ENCODE data around the gene KLHL17. TPM values are rescaled to one million over a fixed set of nuclear protein-coding genes. Genes with fewer than 3 reads are reported as not detected.

The KLHL17 gene
- total RNA-seq (ENCODE audit: low replicate concordance): 2.8 and 5.0 TPM in 2 replicates

DNA sequence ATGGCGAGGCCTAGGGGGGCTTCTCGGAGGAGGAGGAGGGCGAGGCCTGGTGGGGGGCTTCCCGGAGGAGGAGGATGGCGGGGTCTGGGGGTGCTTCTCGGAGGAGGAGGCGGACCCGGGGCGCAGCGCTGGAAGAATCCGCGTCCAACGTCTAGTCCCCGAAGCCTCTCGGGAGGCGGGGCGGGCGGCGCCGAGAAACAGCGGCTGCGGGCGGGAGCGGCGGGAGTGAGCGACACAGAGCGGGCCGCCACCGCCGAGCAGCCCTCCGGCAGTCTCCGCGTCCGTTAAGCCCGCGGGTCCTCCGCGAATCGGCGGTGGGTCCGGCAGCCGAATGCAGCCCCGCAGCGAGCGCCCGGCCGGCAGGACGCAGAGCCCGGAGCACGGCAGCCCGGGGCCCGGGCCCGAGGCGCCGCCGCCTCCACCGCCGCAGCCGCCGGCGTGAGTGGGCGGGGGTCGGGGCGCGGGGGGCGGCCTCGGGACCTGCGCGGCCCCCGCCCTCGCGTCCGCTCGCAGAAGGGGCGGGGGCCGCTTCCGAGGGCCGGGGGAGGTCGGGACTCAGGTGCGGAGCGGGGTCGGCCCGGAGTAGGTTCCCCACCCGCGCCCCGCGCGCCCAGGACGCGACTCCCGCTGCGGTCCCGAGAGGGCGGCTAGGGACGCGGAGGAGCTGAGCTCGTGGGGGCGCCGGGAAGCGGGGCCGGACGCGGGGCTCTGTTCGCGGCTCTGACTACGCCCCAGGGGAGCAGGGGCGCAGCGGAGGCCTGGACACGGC lies at the start of gene KLHL17:
Gene KLHL17, plus strand, starts transcription at position 222 of the 769 bp plus-strand sequence. Its CDS starts 110 bp downstream, at position 332.

DNA sequence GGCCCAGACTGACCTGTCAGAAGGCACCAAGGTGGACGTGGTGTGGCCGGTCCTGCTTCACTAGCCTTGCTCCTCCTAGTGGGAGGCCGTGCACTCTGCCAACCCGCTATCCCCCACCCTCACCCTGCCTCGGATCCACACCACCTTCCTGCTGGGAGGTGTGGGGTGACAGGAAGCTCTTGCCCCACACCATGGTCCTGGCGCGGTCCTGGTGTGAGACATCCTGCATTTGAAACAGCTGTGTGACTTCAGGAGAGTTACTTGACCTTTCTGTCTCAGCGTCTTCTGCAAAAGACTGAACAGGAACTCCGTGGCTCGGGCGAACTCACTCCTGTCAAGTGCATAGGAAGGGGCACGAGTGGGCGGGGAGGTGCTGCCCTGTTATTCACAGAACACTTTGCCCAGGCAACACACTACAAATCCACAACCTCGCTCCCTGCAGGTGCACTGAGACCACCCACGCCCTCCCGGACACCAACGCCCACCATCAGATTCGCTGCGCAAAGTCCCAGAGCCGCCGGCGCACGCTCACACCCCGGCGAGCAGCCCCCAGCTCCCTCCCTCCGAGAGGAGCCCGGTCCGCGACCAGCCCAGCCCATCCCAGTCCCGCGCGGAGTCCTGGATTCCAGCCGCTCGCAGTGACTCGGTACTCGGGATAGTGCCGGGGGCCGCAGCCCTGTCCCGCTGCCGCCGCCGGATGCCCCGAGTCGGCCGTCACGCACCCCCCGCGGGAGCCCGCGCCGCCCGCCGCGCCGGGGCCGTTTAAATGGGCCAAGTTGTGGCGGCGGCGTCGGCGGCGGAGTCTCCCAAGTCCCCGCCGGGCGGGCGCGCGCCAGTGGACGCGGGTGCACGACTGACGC lies 37.0 kb upstream of the KLHL17 start, which contains the start of gene SAMD11:
Gene SAMD11, plus strand, starts transcription at position 793 of the 860 bp plus-strand sequence. CDS start 509 bp downstream, outside the sequence.

DNA sequence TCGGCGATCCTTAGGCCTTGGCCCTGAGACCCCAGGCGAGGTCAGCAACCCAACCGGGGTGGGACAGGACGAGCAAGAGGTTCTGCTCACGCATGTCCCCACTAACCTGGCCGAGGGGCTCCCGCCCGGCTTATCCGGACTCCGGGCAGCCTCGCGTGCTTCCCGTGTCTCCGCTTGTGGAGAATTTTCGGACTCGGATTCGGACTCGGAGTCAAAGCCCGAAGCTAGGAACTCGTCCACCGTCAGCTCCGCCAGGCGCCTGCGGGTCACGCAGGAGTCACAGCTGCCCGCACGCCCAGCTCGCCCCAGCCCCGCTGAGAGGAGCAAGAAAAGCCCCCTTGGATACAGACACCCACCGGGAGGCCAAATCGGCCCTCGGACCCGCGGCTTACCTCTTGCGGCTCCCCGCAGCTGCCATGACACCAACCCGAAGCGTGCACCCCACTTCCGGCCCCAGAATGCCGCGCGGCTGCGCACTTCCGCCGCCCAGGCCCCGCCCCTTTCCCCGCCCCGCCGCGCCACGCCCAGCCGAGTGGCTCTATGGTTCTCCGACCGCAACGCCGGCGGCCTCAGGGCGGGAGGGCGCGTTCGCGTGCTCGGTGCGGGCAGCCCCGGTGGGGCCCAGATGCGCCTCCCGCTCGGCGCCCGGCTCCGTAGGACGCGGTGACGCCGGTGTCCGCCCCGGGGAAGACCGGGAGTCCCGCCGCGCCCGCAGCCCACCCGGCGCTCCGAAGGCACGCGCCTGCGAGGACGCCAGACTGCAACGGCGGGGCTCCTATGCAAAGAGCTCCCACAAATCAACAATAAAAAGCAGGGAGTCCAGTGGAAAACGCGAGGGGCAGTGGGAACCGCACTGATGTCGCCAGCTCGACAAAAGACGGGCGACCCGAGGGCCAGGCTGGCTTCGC lies 1.3 kb upstream of the KLHL17 start, which contains the start of gene NOC2L:
Gene NOC2L, minus strand, starts transcription at position 434 of the 908 bp plus-strand sequence. Its CDS starts 16 bp downstream, at position 418.

DNA sequence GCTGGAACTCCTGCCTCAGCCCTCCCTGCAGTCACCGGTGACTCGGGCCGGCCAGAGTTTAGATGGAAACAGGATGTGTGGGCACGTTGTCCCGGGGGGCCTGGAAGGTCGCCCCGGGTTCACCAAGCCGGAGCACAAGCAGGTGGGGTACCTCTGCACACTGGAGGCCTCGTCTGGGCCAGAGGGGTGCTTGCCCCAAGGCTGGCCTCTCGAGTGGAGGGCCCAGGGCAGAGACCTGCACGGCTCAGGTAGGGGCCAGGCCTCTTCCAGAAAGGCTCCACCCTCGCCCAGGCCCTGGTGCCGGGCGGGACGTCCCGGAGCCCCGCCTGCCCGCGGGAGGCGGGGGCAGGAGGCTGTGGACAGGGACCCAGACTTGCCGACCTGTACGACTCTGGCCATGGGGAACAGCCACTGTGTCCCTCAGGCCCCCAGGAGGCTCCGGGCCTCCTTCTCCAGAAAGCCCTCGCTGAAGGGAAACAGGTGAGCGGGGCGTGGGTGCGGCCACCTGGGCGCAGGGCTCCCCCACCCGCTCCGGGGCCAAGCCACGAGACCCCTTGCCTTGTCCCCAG lies 5.8 kb downstream of the KLHL17 start, which contains the start of gene PLEKHN1:
Gene PLEKHN1, plus strand, starts transcription at position 348 of the 569 bp plus-strand sequence. Its CDS starts 50 bp downstream, at position 398.

DNA sequence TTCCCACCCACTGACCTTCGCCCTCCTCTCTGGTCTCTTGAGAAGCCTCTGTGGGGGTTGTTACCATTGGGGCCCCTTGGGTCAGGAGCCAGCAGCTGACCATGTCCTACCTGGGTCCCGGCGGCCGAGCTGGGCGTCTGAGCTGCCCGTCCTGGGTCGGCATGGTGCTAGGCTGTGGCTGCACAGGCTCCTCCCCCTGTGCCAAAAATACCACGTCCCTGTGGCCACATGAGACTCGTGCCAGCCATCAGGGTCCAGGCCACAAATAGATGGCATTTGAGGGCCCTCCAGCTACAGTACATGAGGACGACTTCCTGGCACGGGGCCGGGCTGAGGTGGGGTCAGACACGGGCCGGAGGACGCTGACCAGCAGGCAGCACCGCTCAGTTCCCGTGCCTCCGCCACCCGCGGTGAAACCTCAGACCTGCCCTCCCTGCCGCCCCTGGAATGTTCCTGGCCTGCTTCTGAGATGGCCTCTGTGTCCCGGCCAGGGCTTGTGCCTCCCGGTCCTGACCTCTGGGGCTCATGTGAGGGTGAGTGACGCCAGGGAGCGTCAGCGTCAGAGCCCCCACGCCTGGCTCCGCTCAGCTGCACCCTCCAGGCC lies 21.7 kb downstream of the KLHL17 start, which contains the start of gene PERM1:
Gene PERM1, minus strand, starts transcription at position 139 of the 604 bp plus-strand sequence. CDS start 1,064 bp downstream, outside the sequence.

DNA sequence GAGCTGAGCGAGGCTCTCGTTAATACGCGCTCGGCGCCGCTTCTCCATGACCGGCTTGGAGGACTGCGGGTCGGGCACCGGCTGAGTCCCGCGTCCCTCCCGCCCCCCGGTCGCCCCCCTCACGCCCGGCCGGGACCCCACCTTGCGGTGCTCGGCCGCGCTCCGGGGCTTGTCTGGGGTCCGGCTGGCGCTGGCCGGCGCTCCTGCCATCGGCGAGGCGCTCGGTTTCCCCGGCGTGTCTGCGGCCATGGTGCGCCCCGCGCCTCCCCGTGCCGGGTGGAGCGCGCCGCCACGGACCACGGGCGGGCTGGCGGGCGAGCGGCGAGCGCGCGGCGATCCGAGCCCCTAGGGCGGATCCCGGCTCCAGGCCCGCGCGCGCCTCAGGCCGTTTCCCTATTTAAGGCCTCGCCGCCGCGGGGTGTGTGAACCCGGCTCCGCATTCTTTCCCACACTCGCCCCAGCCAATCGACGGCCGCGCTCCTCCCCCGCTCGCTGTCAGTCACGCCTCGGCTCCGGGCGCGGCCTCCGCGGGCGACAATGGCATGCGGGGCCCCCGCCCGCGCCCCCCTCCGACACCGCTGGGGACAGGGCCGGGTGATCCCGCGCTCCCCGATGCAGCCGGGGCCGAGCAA lies 39.5 kb downstream of the KLHL17 start, which contains the start of gene HES4:
Gene HES4, minus strand, starts transcription at position 373 of the 632 bp plus-strand sequence. Its CDS starts 124 bp downstream, at position 249.

DNA sequence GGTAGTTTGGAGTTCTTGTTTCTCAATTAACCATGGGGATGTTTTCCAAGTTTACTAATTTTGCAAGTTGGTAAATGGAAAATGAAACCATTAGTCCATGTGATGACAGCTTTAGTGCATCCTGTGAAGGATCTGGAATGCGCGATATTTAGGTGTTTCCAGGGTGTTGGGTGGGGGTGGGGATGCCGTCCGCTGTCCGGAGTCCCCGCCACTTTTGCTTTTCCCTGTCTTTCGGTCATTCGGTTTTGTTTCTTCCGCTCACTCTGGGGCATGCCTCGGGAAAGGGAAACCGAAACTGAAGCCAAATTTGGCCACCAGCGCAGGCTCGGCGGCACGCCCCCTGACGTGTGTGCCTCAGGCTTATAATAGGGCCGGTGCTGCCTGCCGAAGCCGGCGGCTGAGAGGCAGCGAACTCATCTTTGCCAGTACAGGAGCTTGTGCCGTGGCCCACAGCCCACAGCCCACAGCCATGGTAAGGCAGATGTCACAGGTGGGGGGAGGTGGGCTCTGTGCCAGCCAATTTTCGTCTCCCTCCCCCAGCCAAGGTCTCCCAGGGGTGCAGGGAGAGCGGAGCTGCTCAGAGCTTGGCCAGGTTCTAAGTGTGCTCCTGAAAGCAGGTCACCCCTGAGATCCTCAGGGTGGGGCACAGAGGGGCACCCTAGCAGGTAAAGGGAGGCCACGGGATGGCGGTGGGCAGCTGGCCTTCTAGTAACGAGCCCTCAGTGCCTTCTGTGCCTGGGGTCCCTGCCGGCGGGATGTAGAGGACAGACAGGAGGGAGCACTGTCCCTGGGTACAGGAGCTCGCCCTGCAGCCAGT lies 52.9 kb downstream of the KLHL17 start, which contains the start of gene ISG15:
Gene ISG15, plus strand, starts transcription at position 393 of the 817 bp plus-strand sequence. Its CDS starts 77 bp downstream, at position 470.

Other genes starting within 250 kb of the KLHL17 start
- 0.23 and 4.4 TPM in 2 replicates for gene SAMD11, start 36.7 kb upstream of the KLHL17 start, total RNA-seq (ENCODE audit: low replicate concordance)
- 60.7 and 94.6 TPM in 2 replicates for gene NOC2L, start 1.3 kb upstream of the KLHL17 start, total RNA-seq (ENCODE audit: low replicate concordance)
- under 0.01 and 0.60 TPM in 2 replicates for gene PLEKHN1, start 5.9 kb downstream of the KLHL17 start, total RNA-seq (ENCODE audit: low replicate concordance)
- 0.12 and 0.15 TPM in 2 replicates for gene PERM1, start 21.5 kb downstream of the KLHL17 start, total RNA-seq (ENCODE audit: low replicate concordance)
- 1.9 and 19.8 TPM in 2 replicates for gene HES4, start 39.5 kb downstream of the KLHL17 start, total RNA-seq (ENCODE audit: low replicate concordance)
- 41.5 and 138 TPM in 2 replicates for gene ISG15, start 52.9 kb downstream of the KLHL17 start, total RNA-seq (ENCODE audit: low replicate concordance)
- gene AGRN, start 59.5 kb downstream of the KLHL17 start, total RNA-seq (ENCODE audit: low replicate concordance): 27.4 and 48.4 TPM in 2 replicates
- gene RNF223, start 113.7 kb downstream of the KLHL17 start, total RNA-seq (ENCODE audit: low replicate concordance): not detected in 2 replicates
- gene C1orf159, start 155.5 kb downstream of the KLHL17 start, total RNA-seq (ENCODE audit: low replicate concordance): 2.1 and 3.7 TPM in 2 replicates
- not detected in 2 replicates for gene TTLL10, start 213.3 kb downstream of the KLHL17 start, total RNA-seq (ENCODE audit: low replicate concordance)
- not detected in 2 replicates for gene TNFRSF18, start 246.0 kb downstream of the KLHL17 start, total RNA-seq (ENCODE audit: low replicate concordance)

Measured in smooth muscle cell of the coronary artery (primary cell).